GM21515 (cell line): Measurements from ENCODE around the gene EPPIN.
"Not testable (repeated sequence)": the region's sequence is repeated elsewhere in the genome, so short reads cannot be mapped to it uniquely, and the experiment has no call there.

Experiments used
- ATAC-seq: cut with Tn5 transposase; IDR thresholded peaks from one replicate; pipeline ENCODE4 v1.9.1; 2021; ENCODE audit not compliant: unreplicated experiment

The EPPIN gene

DNA sequence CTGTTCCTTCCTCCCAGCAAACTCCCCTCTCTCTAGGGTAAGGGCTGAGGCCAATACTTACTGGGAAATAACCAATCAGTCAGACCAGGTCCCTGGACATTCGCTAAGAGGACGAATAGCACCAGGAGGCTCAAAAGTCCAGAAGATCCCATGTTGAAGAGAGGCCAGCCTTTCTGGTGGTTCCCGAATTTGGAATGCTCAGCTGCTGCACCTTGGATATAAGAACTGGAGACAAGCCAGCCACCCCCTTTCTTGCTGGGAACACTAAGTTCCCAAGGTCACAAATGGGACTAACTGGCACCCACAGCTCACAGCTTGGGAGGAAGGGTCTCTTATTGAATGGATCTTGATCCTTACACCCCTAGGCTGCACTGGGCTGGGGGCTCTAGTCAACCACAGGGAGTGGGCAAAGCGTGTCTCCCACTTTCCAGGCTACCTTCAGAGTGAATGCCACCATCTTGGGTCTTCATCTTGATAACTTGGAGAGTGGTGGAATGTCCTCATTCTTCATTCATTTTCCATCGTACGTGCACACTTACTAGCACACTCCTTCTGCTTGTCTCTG is at the start of gene EPPIN:
Gene EPPIN, minus strand, starts transcription at position 196 of the 565 bp plus-strand sequence. Its CDS starts 44 bp downstream, at position 152.
- ATAC-seq, result no peak

DNA sequence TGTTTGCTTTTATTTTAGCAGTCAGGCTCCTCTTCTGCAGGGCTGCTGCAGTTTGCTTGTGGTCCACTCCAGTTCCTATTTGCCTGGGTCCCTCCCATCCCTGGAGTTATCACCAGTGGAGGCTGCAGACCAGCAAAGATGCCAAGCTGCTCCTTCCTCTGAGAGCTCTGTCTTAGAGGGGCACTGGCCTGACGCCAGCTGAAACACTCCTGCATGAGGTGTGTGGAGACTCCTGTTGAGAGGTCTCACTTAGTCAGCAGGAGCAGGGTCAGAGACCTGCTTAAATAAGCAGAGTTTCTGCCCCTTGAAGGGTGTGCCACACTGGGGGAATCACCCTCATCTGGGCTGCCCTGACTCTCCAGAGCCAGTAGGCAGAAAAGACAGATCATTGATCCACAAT is 48.0 kb upstream of the EPPIN start:
- ATAC-seq, result no peak

DNA sequence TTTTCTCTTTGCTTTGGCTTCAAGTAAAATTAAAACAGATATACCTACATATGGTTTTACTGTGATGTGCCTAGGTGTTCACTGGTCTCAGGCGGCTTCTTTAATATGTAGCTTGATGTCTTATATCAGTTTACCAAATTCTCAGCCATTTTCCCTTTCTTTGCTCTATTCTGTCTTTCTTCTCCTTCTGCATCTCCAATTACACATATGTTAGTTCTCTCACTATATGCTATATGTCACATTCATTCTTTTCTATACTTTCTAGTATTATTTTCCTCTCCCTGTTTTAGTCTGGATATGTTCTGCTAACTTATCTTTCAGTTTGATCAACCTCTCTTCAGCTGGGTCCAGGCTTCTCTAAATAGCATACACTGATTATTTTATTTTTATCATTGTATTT is 46.3 kb upstream of the EPPIN start:
- ATAC-seq, result no peak

DNA sequence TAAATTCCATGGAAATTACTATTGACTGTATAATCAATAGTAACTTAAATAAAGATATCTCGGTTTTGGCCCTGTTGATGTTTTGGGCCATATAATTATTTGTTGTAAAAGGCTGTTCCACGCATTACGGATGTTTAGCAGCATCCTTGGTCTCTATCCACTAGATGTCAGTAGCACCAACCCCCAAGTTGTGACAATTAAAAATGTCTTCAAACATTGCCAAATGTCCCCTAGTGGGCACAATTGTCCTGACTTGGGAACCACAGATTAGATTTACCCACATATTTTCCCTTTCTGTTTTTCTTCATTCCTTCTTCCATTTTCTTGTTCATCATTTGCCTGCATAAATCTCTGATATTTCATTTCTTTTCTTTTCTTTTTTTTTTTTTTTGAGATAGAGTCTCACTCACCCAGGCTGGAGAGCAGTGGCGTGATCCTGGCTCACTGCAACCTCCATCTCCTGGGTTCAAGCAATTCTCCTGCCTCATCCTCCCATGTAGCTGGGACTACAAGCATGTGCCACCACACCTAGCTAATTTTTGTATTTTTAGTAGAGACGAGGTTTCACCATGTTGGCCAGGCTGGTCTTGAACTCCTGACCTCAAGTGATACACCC is 45.5 kb upstream of the EPPIN start:
- no peak for ATAC-seq

DNA sequence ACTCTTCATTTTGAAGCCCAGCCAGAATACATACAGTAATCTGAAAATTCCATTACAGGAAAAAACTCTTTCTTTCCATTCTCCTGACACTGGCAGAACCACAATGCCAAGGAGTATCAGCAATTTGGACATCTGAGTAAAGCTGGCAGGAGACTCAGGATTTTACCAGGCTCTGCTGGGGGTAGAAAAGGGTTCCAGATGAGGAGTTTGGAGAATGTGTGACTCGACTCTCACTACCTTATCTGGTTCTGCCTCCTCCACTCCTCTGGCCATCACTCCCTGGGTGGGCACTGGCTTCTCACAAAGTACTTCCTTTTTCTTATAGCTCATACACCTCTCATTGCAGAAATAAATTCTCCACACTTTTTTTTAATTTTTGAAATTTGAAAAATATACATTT is 42.5 kb upstream of the EPPIN start:
- no peak for ATAC-seq

DNA sequence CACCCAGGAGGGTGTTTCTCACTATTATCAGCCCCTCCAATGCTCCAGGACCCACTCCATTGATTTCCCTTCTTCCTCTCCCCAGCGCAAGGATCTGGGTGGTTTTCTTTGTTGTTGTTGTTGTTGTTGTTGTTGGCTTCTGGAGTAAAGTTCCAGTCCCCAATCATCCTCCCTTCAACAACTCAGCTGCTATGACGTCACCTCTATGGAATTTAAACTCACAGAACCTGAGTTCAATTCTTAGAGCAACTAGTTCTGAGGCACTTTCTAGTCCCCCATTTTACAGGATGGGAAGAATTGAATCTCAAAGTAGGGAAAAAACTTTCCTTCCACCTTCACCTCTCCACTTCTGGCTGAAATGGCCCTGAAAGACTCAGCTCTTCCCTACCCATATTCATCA is 41.6 kb upstream of the EPPIN start:
- no peak for ATAC-seq

DNA sequence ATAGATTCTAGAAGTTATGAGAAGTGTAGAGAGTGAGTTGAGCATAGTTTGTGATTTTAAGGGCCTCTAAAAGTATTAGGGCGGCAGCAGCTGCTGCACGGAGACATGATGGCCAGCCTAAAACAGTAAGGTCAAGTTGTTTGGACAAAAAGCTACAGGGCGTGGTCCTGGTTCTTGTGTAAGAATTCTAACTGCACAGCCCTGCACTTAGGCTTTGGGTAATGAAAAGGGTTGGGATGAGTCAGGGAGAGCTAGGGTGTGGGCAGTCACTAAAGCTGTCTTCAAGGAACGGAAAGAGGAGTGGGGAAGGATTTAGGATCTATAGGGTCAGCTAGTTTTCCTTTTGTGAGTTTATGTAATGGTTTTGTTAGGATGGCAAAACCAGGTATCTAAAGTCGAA is 38.8 kb upstream of the EPPIN start:
- ATAC-seq, result not testable (repeated sequence)

DNA sequence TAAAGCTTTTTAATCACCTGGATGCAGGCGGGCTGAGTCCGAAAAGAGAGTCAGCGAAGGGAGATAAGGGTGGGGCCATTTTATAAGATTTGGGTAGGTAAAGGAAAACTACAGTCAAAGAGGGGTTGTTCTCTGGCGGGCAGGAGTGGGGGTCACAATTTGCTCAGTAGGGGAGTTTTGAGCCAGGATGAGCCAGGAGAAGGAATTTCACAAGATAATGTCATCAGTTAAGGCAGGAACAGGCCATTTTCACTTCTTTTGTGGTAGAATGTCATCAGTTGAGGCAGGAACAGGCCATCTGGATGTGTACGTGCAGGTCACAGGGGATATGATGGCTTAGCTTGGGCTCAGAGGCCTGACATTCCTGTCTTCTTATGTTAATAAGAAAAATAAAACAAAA is 37.1 kb upstream of the EPPIN start:
- ATAC-seq, result not testable (repeated sequence)

DNA sequence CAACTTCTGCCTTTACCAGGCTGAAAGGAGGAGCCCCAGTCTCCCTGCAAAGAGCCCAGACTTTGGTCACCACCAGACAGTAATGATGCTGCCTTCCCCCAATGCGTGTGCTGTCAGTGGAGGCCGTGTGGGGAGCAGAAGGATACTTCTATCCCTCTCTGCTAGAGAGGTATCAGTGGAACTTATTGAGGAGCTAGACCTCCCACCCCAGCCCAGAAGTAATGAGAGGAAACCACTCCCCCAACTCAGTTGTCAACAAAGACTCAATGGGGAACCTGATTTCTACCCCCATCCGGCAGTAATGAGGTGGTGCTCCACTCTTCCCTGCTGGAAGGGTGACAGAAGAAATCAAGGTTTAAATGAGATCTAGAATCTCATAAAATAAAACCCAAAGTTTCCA is 36.3 kb upstream of the EPPIN start:
- no peak for ATAC-seq

DNA sequence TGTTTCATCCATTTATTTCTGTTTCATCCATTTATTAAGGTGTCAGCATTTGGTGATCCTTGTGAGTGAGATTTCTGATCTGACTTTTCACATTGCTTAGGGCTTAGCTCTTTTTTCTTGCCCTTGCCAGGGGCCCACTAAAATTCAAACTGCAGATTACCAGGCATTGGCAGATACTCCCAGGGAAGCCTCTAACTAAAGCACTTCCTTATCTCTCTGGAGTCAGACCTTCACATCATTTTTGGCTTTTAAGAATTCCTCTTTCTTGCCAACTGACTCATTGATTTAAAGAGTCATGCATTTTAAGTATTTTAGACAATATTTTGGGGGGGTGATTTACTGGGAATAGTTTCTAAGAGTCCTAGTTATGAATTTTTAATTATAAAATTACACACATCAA is 34.5 kb upstream of the EPPIN start:
- no peak for ATAC-seq

DNA sequence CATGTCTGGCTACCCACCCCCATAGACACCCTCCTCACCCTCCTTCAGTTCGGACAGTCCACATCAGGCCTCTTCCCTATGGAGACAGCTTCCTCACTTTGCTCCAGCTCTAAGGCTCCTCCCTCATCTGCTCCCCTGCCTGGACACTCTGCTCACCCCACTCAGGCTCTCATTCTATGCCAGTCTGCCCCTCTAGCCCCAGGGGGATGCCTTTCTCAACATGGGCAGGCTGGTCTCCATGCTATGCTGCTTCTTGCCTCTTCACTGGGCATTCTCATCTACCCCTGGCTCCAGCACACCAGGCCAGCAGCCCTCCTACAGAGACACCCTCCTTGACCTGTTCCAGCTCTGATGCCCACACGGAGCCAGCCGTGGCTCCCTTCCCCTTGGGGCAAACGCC is 32.0 kb upstream of the EPPIN start, which contains the start of gene WFDC8:
Gene WFDC8, minus strand, starts transcription at position 101 of the 400 bp plus-strand sequence. Its CDS starts 37 bp downstream, at position 64.
- ATAC-seq, result no peak

DNA sequence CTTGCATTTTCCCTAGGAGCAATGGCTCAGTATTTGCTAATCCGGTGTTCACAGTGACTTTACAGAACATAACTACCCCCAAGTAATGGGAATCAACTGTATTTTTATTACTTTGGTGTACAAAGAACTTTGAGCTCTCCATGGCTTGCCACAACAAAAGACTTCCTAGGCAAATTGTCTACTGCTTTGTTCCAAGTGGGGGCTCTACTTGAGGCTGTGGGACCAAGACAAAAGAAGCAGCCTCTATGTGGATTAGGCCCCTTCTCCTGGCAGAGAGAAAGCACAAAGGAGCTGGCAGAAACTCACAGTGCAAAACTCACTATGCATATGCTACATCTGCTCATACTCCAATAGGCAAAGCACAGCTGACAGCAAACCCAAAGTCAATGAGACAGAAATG is 31.0 kb upstream of the EPPIN start:
- no peak for ATAC-seq

DNA sequence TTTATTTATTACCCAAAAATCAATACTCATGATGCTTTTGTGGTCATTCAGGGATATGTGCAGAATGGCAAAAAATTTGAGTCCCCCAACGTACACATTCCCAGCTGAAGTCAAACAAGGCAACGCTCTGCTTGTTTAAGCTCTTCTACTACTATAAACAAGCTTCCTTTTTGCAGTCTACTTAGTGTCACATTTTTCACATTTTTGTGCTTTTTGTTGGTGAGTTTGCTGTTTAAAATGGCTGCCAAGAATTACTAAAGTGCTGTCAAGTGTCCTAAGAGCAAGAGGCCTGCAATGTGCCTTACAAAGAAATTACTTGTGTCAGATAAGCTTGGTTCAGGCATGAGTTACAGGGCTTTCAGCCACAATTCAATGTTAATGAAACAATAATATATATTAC is 29.8 kb upstream of the EPPIN start:
- ATAC-seq, result no peak

DNA sequence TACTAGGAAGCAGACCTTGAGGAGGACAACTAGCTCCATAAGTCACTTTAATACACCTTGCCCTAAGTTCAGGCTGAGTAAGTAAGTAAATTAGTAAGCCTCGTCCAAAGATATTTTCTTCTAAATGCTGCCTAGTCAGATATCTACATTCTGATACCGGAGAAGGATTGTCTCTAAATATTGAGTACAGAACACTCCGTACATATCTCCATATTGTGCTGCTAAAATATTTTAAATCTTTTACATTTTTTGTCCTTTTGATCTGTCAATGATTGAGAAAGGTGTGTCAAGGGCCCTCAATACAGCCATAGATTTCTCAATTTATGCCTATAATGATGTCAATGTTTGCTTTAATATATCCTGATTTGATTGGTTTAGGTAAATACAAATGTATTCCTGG is 28.7 kb upstream of the EPPIN start:
- ATAC-seq, result no peak

DNA sequence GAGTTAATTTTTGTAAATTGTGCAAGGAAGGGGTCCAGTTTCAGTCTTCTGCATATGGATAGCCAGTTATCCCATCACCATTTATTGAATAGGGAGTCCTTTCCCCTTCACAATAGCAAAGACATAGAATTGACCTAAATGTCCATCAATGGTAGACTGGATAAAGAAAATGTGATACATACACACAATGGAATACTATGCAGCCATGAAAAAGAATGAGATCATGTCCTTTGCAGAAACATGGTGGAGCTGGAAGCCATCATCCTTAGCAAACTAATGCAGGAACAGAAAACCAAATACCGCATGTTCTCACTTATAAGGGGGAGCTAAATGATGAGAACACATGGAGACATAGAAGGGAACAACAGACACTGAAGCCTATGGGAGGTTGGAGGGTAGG is 22.4 kb upstream of the EPPIN start:
- ATAC-seq, result not testable (repeated sequence)

DNA sequence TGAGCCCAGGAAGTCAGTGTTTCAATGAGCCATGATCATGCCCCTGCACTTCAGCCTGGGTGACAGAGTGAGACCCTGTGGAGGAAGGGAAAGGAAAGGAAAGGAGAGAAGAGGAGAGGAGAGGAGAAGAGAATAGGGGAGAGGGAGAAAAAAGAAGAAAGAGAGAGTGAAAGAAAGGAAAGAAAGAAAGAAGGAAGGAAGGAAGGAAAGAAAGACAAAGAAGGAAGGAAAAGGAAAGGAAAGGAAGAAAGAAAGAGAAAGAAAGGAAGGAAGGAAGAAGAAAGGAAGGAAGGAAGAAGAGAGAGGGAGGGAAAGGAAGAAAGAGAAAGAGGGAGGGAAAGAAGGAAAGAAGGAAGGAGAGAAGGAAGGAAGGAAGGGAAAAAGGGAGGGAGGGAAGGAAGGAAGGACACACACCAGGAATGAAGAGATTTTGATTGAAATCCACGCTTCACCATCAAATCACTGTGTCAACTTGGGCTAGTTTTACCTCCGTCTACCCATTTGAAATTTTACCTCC is 17.6 kb upstream of the EPPIN start:
- no peak for ATAC-seq

DNA sequence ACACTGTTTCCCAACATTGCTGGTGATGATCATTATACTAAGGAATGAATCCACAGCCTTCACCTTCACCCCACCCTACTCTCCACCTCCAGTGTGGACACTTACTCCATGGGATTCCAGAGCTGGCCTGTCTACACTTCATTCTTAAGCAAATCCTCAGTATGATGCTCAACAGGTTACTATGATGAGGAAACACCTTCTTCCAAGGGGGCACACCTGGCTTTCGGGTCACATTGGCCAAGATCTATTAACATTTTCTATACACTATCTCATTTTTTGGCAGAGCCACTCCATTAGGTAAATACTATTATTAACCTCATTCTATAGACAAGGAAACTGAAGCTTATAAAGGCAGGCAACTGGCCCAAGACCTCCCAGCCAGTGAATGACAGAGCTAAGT is 8.0 kb upstream of the EPPIN start:
- no peak for ATAC-seq

DNA sequence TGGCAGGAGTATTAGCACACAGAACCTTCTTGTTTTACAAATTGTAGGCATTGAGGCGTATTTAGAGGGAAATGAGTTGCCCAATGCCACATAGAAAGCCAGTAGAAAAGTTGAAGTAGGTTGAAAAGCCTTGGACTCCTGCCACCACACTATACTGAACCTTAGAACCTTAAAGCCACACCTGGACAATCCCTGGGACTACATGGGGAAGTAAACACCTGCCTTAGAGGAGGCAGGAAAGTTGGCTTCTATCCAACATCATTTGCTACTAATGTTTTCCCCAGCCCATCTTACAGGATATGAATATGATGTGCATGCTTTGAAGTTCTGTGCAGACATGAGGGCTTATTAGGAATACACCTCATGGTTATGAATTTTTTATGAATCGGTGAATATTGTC is 5.3 kb upstream of the EPPIN start:
- ATAC-seq, result no peak

DNA sequence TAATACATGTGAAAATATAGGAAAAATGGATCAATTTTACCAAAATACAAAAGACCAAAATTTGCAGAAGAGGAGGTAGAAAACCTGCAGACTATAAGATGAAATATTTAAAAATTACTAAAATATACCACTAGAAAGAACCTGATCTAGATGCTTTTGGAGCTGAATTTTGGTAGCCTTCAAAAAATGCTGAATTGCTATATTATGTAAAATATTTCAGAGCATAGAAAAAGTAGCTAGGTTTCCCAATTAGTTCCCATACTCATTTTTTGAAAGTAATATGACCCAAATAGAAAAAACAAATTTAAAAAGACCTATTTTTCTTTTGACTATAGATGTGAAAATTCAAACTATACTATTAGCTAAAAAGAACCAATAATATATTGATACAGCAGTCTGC is 3.6 kb upstream of the EPPIN start:
- no peak for ATAC-seq

DNA sequence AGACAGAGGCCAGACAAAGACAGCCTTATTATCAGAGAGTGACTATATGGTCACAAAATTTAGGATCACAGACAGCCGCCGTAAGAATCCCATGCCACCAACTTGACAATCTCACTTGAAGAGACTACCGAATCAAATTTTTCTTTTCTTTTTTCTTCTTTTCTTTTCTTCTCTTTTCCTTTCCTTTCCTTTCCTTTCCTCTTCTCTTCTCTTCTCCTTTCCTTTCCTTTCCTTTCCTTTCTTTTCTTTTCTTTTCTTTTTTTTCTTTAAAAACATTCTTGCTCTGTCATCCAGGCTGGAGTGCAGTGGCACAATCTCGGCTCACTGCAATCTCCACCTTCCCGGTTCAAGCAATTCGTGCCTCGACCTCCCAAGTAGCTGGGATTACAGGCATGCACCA is 1.2 kb upstream of the EPPIN start:
- no peak for ATAC-seq

DNA sequence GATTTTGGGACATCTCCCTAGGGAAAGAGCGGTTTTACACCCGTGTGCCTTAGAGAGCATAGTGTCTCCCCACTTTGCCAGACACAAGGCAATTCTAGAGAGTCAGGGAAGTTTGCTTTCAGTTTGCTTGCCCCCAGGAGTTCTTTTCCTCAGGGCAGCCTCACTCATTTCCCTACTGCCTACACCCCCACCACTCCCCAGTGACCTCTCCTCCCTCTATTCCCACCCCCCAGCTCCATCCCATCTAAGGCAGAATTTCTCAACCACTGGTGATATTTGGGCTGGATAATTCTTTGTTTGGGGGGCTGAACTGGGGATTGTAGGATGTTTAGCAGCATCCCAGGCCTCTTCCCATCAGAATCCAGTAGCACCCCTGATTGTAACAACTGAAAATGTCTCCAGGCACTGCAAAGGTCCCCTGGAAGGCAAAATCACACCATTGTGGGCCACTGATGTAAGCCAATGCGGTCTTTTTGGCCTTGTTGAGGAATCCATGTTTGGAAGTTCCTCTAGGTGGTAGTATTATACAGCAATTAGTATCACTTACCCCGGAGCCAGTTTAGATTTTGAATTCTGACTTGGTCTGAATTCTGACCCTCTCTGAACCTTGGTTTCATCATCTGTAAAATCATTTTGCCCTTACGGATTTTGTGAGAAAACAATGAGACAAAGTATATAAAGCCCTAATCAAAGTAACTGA is 1.3 kb downstream of the EPPIN start:
- no peak for ATAC-seq

DNA sequence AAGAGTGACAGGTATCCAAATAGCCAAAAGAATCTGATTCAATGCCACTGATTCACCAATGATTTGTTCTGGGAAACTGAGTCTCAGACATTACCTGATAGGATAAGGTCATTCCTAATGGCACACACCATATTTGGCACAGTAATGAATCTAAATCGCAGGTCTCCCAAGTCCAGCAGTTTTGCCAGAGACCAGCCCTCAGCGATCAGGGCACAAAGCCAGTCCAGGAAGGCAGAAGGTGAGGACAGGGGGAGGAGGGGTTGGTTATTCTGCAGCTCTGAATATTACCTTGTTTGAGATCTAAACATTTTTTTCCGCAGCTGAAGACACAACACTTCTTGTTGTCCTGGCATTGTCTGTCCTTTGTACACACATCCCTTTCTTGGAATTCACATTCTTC is 1.9 kb downstream of the EPPIN start:
- ATAC-seq, result no peak
